ENCODE data around the gene GHR.

The GHR gene

GRCh38 chr5:42612750-42613366 lies 189.6 kb downstream of the GHR start:
- DNase-seq = no peak

GRCh38 chr5:42614509-42614908 lies 191.3 kb downstream of the GHR start:
- DNase-seq = no peak

DNA sequence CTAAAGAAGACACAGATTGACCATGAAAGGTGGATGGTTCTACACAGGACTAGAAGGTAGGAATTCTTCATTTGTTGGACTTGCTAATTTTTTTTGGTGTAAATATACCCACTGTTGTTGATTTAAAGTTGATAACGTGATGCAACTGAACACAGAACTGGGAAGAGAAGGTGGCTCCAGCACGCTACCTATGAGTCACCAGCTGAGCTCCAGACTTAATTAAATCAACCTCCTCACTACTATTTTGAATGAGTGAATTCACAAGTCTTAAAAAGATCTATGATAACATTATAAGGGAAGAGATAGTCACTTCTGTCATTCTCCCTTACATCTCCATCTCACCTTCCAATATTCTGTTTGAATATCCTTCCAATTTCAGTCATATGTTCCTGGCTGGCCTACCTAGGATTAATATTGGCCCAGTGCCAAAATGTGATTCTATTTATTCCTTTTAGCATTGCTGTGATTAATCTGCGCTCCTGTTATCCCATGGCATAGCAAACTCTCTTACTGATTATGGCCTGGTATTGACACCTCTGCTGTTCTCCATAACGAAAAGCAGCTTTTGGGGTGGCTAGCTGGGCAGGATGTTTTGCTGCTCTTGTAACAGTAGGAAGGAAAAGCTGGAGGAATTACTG lies 197.5 kb downstream of the GHR start:
- no peak for DNase-seq

DNA sequence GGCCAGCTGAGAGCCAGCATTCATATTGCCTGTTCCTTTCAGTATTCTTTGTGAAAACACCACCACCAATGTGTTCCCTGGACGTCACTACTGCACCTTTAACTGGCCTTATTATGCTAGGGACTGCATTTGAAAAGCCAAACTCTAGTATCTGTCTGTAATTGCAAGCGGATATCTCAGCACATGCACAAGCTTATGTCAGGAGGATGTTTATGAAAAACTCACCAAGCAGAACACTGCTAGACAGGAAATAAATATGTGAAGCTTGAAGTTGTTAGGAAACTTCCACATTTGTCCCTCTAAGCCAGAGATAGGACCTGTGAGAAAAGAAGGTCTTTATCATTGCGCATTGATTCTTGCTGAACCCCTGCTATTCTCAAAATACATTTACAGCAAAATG lies 198.0 kb downstream of the GHR start:
- no peak for DNase-seq

DNA sequence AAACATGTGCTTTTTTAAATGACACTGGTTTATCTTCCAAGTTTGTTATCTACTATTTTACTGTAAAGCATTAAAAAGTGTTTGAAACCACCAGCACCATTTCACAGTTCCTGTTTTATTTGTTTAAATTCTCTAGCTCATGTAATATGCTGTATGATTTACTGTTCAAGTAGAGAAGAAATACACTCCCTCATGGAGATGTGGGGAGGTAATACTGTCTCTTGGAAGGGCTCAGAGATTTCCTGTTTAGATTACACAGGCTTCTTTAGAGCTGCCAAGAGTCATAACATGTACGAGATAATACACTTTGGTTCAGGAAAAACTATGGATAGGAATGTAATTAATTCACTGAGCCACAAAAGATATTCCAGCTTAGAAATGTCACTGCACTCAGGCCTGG lies 198.4 kb downstream of the GHR start:
- no peak for DNase-seq

DNA sequence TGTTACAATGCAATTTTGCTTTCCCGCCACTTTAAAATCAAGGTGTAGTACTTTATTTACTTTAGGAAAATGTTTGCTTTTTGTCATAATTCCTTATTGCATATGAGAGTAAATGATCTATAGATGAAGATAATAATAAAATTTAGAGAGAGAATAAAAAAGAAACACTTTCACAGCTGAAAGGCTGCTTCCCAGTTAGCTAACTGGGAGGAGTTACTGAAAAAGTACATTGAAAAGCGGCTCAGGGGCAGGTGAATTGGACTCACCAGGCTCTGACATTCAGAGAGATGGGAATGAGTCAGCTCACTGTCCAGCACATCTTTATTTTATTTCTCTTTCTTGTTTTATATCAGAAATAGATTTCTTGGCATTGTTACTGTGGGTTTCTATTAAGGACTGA lies 201.7 kb downstream of the GHR start:
- no peak for DNase-seq

DNA sequence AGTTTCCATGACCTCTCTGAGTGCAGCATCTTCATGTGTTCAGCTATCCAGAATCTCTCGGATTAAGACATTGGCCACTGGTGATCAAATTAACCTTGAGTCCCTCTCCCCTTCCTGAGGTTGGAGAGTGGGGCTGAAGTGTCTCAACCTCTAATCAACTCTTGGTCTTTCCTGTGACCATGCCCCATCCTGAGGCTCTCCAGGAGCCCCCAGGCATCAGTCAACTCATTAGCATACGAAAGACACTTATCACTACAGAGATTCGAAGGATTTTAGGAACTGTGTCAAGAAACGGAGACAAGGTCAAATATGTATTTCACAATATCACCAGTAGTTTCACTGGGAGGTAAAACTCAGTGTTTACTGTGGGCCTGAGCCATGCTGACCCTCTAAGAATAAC lies 203.2 kb downstream of the GHR start:
- DNase-seq = no peak

- DNase-seq = no peak
Observed at GRCh38 chr5:42628821-42629220, 205.6 kb downstream of the GHR start.

GRCh38 chr5:42629284-42629683 lies 206.0 kb downstream of the GHR start:
- DNase-seq = no peak

DNA sequence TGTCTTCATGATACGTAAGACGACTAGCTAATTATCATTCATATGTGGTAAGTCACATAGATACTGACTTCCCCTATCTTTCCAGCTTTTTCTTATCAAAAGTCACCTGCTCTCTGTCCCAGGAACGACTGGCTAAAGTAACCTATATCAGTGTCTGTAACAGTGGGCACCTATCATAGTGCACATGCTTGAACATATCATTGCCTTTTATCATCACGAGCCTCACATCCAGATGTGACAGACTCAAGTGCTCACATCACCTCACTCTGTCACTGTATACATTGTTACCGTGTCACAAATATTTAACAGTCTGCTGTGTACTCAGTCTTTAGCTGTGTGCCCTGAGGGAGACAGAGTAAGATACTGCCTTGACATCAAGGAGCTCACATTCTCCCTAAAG lies 208.0 kb downstream of the GHR start:
- DNase-seq = no peak

GRCh38 chr5:42632354-42632900 lies 209.2 kb downstream of the GHR start:
- DNase-seq = no peak

DNA sequence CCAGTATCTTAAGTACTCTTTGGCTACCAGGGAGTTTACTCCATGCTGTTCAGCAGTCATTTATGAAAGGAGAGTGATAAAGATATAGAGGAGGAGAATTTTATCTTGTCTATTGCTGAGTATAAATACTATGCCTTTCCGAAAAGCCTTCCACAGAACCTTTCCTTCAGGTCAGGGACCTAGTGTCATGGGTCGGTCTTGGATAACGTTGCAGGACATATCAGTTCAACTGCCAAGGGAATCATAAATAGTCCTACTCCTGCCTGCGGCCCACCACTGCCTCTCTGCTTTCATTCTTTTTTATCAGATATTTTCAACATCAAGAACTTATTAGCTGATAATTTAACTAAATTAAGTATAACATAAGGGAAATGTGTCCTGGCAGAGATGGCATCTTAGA lies 211.3 kb downstream of the GHR start:
- DNase-seq = no peak

GRCh38 chr5:42636425-42636824 lies 213.2 kb downstream of the GHR start:
- no peak for DNase-seq

GRCh38 chr5:42636946-42637345 lies 213.7 kb downstream of the GHR start:
- no peak for DNase-seq

- no peak for DNase-seq
Observed at GRCh38 chr5:42638972-42639371, 215.7 kb downstream of the GHR start.

DNA sequence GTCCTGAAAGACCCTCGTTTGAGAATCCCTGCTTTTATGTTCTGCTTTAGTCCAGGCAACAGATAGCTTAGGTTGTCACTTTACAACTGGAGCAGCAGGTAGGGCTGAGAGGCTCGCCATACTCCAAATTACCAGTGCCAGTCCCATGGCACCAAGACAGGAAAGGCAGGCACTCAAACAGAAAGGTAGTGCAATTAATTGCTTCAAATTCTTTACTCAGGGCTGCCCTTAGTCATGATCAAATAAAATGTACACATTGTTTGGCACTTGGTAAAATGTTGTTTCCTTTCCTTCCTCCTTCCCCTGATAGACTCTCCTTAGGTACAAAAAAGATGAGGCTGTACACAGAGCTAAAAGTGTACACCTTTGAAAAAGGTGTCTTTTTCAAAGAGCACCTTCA lies 217.6 kb downstream of the GHR start:
- no peak for DNase-seq

DNA sequence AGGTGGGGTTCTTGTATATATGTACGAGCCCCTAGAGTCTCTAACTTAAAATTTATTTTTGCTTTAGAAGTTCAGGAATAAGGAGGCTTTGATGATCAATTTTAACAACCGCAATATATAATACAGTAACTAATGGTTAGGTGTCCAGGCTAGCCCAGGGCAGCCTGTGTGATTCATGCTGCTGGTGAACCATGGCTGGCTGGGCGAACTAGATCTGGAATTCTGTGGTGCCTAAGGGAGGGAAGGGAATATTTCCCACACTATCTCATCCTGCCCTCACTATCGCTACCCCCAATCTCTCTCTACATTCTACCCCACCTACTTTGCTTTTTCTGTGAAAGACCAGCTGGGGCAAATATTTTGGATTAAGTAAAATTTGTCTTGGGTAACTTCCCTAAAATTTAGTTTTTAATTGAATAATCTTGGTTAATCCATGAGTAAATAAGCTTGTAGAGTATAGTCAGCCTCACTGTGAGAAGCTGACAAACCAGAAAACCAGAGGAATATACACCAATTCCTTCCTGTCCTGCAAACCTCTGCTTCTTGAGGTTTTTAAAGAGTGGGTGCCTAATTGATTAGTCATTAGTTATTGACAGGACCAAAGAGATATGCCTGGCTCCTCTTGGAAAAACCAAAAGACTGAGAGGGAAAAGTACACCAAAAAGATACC lies 218.2 kb downstream of the GHR start:
- DNase-seq = no peak

GRCh38 chr5:42642006-42642405 lies 218.8 kb downstream of the GHR start:
- DNase-seq = no peak

DNA sequence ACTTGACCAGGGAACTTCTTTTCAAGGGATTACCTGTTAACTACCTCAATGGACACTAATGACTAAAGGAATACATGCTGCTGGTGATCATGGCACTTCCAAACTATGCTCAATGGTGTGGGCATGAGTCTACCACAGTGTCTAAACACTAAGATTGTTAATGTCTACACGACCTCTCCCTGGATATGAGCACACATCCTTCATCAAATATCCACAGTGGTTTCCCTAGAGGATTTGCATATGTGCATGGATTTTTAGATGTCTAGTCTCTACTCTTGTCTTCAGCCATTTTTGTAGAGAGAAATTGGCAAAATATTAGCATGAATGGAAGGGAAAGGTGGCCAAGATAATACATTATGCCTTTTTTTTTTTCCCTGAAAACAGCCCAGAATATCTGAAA lies 220.1 kb downstream of the GHR start:
- DNase-seq = no peak

DNA sequence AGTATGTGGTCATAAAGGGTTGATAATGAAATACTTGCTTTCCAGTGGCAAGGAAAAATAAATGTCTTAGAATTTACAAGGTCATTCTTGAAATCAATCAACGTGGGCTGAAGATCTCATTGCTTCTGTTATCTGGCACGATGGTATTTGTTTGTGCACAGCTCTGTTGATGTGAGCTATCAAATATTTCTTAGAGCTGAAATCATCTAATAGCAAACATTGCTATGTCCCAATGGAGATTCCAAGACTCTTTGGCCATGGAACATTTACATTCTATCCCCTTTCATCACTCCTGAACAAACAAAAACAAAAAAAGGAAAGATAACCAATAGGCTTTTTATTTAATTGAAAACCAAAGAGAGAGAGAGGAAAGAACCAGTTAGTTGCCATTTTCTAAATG lies 221.9 kb downstream of the GHR start:
- no peak for DNase-seq

DNA sequence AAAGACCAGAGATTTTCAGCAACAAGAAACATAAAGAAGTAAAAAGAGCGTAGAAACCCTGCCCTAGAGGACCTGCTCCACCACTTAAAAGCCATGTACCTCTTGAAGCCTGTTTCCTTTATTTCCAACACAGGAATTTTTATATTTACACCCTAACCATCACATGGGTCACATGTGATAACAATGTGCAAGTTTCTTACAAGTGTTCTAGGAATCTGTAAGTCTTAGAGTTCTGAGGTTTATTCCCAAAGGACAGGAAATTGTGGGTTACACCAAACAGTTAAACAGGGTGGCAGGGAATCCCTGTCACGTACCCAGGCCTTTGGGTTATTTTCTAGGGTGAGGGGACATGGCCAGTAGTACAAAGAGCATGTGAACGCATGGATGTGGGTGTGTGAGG lies 224.8 kb downstream of the GHR start:
- DNase-seq = no peak

DNA sequence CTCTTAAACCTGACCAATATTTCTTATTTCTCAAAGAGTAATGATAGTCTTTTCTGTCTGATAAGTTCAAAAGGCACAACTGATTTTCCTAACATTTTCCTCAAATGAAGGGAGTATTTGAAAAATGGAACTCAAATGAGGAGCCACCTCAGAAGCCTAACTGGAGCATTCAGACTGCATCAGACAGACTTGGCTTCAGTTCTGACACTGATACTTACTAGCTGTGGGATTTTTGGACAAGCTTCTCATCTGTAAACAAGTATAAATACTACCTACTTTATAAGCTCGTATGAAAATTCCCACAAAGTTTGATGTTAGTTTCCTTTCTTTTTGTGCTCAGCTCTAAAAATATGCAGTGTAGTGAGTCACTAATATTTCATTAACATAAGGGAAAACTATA lies 225.7 kb downstream of the GHR start:
- DNase-seq = no peak

DNA sequence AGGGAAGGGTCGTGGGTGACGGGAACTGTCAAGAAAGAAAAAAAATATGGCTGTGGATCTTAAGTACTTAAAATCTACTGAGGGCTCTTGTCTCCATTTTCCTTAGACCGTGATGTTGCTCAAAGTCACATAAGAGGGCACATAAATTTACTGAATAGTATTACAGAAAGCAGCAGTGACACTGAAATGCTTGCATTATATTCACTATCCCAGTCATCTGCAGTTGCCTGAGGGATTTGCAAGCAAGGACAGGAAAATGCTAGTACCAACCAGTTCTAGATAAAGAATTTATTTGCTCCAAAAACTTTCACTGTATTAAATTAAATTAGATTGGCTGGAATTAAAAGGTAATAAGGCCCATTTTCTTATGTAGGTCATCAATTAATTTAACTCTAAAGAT lies 226.8 kb downstream of the GHR start:
- no peak for DNase-seq

GRCh38 chr5:42653705-42654104 lies 230.5 kb downstream of the GHR start:
- no peak for DNase-seq

Measured in activated effector memory CD4-positive, alpha-beta T cell treated with Interleukin-2 at 50 U/mL for 16 hours (primary cell).